Right ventricle myocardium inferior (tissue), 1 donor: ENCODE data around the gene ZNF160. TPM values are rescaled to one million over a fixed set of nuclear protein-coding genes. Genes with fewer than 3 reads are reported as not detected.
"Not testable (repeated sequence)": the region's sequence is repeated elsewhere in the genome, so short reads cannot be mapped to it uniquely, and the experiment has no call there.

Source experiments
- ATAC-seq: fragments of 200-7000 bp; cut with Tn5 transposase; one replicate; pipeline ENCODE4 v1.9.1; 2020; ENCODE audit warnings: mild to moderate bottlenecking, moderate library complexity
- DNase-seq: peaks from one replicate; pipeline ENCODE4 v3.0.0; 2021; ENCODE audit errors: missing footprints
- intact Hi-C: fragments of 100-400 bp; cut with DNase I; formaldehyde crosslinking; loops from one replicate; pipeline ENCODE4 v1.11.0; 2022
- total RNA-seq: library from RNA; stranded (reverse); fragmentation: NEBNext Ultra II Directional; extraction: Animal tissue kit (Norgen Biotek cat#: 25700); gene quantifications from one replicate; pipeline ENCODE4 v1.2.1, GENCODE V29; 2021
- donor health status: DM: no; HTN: yes; CAD: no; lungs with severe emphysema.

The ZNF160 gene
- total RNA-seq, 1 donor from 2014 or later, result 16.5 TPM

DNA sequence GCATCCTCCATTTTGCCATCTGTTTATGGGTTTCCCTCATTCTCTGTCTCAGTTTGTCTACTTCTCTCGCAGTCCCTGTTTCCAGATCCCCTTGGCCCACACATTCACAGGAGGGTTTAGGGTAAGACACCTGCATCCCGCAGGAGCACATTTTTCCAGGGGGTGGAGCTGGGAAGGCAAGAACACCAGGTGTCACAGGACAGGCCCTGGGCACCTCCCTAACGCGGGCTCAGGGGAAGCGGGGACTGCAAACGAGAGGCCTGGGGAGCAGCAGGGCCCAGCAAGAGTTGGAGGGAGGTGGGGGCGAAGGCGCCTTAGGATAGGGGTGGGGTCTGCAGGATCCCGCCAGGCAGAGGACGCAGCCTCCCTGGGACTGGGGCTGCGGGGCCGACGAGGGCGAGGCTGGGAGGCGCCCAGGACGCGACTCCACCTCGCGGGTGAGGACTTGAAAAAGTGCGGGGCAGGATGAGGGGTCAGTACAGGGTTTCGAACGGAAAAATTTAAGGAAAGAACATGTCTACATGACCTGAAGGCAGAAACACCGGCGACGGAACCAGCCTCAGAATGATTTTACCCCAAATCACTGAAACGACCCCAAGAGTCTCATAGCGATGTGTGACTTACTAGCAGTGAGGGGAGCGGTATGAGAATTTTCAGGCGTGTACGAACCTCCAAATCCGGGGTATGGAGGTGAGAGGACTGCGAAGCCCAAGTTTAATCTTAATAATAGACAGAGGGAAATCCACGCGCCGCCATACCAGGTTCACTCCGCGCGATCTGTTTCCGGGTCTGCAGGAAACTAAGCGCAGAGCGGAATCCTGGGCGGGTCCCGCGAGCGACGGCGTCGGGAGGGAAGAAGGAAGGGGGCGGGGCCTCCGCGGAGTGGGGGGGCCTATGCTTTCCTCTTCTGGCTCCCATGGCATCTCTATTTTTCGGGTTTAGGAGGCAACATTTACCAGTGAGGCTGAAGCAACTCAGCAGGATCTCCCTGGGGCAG lies 65.8 kb downstream of the ZNF160 start:
- no peak for ATAC-seq
- DNase-seq, result no peak
- intact Hi-C loops, result no loop called here

DNA sequence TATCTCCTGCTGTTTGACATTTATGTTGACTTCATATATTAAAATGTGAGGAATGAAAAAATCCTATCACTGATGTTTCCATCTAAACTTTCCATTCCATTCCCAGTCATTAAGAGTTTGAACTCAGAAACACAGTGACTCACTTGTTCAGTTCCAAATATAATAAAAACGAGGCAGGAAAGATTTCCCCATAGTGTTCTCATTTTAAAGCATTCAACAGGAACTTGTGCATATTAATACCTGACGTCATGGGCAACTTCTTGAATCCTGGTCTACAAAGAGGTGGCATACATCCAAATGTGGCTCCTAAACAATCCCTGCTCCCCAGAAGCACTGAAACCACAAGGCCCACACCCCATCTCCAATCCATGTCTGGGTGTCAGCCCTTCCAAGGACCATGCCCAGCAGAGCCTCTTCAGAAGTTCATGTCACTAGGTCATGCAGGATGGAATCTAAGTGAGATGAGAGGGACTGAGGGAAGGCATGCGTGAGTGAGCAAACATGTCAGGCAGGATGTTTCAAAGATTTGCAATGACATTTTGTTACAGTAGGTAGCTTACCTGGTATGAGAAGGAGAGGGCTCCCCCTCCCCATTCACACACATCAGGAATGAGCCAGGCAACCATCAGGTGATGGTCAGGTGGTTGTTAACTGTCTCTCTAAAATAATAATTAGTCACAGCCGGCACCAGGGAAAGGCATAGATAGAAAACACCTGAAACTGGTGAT lies 68.1 kb downstream of the ZNF160 start:
- intact Hi-C loops, result no loop called here
- ATAC-seq (no peak), DNase-seq (no peak)

GRCh38 chr19:53034054-53034453 lies 69.2 kb downstream of the ZNF160 start:
- ATAC-seq, result no peak
- intact Hi-C loops, result no loop called here

GRCh38 chr19:53028306-53028705 lies 74.9 kb downstream of the ZNF160 start:
- intact Hi-C loops, DNase-seq, ATAC-seq: not testable (repeated sequence)

More at GRCh38 chr19:53034054-53034453, 69.2 kb downstream of the ZNF160 start:
- no peak for DNase-seq

DNA sequence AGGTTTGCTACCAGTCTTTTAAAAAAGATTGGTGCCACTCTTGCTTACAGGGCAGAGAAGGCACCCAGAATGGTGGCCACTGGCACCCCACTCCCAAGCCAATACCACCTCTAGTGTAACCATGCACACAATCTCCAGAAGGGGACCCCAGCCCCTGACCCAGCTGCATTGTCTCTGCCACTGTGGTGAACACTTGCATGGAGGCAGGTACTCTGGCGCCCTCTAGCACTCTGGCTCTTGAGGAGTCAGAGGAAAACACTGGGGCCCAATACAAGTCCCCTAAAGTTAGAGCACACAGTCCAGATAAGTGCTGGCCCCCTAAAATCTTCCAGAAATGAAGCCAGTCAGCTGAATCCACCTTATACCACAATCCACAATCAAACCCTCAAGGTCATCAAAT lies 83.5 kb downstream of the ZNF160 start:
- intact Hi-C loops, result no loop called here
- ATAC-seq (no peak), DNase-seq (no peak)

Other genes starting within 250 kb of the ZNF160 start
- 7.1 TPM for gene ZNF468, start 245.8 kb downstream of the ZNF160 start, total RNA-seq
- 10.4 TPM for gene ZNF320, start 205.8 kb downstream of the ZNF160 start, total RNA-seq
- 1.3 TPM for gene ZNF888, start 180.0 kb downstream of the ZNF160 start, total RNA-seq
- 4.4 TPM for gene ZNF816, start 140.5 kb downstream of the ZNF160 start, total RNA-seq
- not detected for gene ERVV-1, start 89.5 kb downstream of the ZNF160 start, total RNA-seq
- not detected for gene ERVV-2, start 58.7 kb downstream of the ZNF160 start, total RNA-seq
- 18.6 TPM for gene ZNF415, start 29.5 kb upstream of the ZNF160 start, total RNA-seq
- gene ZNF347, start 55.6 kb upstream of the ZNF160 start, total RNA-seq, result 5.1 TPM
- 0.73 TPM for gene ZNF665, start 89.9 kb upstream of the ZNF160 start, total RNA-seq
- 20.1 TPM for gene ZNF677, start 151.5 kb upstream of the ZNF160 start, total RNA-seq
- gene VN1R2, start 154.9 kb upstream of the ZNF160 start, total RNA-seq, result not detected
- not detected for gene VN1R4, start 164.3 kb upstream of the ZNF160 start, total RNA-seq
- 3.7 TPM for gene ZNF845, start 230.3 kb upstream of the ZNF160 start, total RNA-seq